NOMO-1 (cell line): Measurements from ENCODE around the gene FASN.

Experiments
- DNase-seq, 2 experiments: peaks; one replicate each; lab custom pipeline; 2025; ENCODE audit not compliant: unreplicated experiment in 2 of 2; lab: John Stamatoyannopoulos, UW

FASN gene

DNA sequence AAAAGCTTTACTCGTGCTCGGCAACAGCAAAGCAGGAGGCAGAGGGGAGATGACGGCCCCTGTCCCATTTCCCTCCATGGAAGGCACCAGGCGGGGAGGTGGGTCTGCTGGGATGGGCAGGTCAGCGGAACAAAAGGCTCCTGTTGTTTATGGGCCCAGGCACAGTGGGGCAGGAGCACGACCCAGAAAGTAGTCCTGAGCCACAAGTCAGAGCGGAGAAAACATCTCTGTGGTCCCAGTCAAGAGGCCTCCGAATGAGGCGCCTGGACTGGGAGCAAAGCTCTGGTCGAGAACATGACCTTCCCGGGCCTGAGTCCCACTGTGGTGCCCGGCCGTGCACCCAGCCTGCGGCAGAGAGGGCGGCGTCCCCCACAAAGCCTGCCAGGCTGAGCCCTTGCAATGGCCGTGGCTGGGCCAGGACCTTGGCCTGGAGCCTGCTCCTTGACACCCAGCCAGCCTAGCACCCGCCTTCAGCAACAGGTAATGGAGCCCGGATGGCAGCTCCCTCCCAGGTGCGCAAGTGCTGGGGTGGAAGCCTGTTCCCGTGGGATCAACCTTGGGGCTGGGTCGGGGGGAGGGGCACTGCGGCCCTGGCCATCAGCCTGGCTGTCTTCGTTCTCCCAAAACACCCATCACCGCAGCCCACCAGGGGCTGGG is 50.0 kb downstream of the FASN start:
- DNase-seq, result no peak

DNA sequence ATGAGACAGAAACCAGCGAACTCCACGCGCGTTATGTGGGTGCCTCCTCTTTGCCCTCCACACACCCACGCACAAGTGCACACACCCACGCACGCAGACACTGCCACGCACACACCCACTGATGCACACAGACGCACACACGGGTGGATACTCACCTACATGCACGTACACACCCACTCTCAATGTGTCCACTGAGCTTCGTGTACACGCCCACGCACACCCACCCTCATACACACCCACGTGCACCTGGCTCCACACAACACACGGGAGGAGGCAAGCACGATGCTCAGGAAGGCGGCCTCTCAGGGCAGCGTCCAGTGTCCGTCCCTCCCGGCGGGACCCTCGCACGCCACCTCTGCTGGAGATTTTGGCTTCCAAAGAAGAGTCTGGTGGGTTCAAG is 50.7 kb downstream of the FASN start:
- DNase-seq, result no peak

DNA sequence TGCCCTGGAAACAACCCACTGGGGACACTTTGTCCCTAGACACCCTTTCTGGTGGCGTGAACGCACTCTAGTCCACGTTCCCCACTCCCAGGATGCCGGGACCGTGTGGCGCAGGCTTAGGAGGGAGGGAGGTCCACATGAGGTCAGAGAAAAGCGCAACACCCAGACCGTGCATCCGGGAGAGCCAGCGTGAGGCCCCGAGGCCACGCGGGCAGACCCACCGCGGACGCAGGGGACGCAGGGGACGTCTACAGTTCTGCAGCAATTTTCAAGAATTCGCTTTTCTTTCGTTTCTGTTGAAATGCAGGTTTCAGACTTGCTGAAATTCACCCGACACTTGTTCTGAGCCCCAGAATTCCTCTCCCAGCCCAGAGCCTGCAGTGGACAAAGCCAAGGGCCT is 51.1 kb downstream of the FASN start:
- DNase-seq, result no peak

DNA sequence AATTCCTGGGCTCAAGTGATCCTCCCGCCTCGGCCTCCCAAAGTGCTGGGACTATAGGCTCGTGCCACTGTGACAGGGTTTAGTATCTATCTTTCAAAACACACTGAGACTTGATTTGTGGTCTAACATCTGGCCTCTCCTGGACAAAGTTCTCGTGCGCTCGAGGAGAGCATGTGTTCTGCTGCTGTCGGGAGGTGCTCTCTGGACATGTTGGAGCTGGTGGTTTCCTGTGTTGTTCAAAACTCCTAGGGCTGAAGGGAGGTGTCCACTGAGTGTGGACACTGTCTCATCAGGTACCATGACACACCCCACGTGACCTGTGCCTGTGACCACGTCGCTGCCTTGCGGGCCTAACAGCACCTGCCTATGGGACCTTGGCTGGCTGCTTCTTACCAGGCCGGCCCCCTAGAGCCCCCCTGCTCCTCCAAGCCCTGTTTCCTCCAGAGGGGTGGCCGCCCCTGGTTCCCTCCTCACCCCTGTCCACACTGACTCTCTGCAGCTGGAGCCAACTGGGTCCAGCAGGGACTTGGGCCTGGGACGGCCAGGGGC is 52.0 kb downstream of the FASN start:
- DNase-seq, result no peak

DNA sequence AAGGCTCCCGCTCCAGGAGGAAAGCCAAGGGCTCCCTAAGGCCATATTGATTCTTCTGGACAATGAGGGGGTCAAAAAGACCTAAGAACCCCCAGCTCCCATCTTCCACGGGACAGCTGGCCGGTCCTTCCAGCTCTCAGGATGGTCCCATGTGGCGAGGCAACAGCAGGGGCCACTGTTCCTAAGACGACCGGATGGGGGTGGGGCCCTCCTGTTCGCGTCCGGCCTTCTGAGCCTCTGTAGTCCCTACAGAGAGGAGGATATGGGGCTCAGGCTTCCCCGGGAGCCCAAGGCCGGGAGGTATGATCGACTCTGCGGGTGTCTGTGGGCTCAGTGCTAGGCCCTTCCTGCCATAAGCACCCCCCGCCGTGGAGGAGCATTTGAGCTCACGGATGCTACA is 54.5 kb downstream of the FASN start:
- no peak for DNase-seq

DNA sequence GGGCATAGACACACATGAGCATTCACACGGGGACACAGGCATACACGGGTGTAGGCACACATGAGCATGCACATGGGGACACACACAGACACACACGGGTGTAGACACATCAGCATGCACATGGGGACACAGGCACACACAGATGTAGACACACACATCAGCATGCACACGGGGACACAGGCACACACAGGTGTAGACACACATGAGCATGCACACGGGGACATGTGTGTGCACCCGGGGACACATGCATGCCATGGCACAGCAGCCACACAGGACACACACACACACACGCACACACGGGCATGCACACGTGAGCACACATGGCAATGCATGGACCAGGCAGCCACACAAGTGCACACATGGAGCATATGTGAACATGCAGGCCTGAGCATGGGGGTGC is 55.4 kb downstream of the FASN start:
- no peak for DNase-seq

DNA sequence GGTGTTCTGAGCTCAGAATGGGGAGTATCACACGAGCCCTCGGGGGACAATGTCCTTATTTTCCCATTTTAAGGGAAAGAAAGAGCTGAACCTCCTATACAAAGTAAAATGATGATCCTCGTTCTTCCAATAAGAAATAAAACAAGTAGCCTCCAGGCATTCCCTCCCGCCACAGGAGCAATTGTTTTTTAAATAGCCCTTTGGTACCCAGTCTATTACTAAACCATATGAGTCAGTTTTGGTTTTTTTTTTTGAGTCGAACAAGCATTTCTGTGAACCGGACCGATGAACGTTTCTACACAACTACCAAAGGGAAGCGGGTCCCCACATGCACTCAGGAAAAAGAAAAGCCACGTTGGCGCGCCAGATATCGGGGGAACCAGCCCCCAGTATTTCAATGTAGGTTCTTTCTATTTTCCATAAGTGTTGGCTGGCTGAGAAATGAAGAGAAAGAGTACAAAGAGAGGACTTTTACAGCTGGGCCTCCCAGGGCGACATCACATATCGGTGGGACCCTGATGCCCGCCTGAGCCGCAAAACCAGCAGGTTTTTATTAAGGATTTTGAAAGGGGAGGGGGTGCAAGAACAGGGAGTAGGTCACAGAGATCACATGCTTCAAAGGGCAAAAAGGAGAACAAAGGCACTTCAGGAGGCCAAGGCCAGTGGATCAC is 56.8 kb downstream of the FASN start:
- peak in 1 of 2 experiments; percentile 18 for DNase-seq

DNA sequence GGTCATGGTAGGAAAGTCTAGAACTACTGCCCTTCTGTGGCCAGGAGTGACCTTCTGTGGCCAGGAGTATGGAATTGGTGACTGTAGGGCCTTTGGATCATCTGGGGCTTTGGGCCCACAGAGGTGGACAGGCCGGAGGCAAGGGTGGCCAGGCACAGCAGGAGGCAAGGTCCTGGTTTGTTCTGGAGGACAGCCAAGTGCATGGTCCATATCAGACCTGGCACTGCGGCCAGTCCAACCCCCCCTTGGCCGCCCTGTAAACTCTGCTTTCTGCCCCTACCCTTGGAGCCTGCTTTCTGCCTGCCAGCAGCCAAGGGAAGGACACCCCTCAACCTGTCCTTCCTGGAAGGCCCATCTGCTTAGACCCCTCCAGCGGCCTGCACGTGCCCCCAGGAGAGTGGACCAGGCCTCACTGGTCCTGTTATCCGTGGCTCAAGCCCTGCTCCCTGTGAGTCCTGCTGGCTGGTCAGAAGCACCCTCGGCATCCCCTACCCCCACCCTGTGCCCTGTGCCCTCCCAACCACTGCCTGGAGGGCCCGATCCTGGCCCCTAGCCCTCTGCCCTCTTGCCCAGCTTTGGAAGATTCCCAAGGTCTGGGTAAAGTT is 58.2 kb downstream of the FASN start:
- DNase-seq, result no peak

DNA sequence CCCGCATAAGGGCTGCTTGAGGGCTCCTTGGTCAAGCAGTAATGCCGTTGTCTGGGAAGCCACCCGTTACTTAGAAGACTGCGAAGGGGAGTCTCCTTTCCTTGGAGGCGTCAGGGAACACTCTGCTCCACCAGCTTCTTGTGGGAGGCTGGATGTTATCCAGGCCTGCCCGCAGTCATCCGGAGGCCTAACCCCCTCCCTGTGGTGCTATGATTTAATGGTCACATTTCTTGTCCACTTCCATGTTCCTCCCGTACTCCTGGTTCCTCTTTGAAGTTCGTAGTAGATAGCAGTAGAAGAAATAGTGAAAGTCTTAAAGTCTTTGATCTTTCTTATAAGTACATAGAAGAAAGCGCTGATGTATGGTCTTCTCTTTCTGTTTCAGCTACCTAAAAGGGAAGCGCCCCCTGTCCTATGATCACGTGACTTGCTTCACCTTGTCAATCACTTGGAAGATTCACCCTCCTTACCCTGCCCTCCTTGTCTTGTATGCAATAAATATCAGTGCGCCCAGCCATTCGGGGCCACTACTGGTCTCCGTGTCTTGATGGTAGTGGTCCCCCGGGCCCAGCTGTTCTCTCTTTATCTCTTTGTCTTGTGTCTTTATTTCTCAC is 59.1 kb downstream of the FASN start:
- peak in 1 of 2 experiments; percentile 12 for DNase-seq

DNA sequence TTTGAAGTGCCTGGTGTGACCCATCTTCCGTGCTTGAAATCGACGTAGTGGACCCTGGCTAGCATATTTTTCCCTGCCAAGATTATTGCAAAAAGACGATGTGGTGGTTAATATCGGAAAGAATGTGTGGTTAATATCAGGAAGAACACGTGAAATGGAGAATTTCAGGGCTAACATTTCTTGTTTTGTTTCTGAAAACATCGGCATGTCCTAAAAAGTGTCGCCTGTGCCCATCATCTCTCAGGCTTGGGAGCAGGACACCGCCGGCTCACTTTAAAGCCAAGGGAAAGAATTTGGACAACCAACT is 60.2 kb downstream of the FASN start:
- no peak for DNase-seq

DNA sequence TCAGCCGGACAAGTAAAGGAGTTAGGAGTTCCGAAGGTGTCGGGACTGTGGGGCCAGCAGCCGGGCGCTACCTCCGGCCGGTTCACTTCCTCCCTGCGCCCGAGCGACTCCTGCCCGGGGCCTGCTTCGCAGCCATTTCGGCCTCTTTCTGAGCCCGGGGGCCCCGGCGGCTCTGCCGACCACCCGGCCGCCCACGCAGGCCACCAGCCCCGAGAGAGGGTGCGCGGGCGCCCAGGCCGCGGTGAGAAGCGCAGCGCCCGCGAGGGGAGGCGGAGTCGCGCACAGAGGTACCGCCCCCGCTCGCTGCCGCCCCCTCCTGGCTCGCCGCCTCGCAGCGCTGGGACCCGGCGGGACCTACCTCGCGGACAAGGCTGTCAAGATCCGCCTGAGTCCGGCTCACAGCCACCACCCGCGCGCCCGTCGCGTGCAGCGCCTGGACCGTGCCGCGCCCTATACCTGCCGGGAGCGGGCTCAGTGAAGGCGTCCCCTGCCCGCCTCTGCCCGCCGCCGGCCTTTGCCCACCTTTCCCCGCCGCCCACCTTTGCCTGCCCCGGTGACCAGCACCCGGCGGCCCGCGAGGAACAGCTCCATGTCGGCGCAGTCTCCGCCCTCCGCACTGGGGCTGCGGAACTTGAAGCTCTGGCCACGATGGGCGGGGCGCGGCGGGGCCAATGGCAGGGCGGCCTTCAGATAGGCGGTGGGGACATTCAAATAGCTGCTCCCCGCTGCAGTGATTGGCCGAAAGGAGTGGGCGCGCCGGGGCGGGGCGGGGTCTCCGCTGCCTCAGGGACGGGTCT is 60.7 kb downstream of the FASN start, which contains the start of gene DCXR:
Gene DCXR (minus strand): TSS at position 606 of the 797 bp plus-strand sequence. CDS start 15 bp downstream, at position 591.
- DNase-seq, result peak; percentile 95 to 99

DNA sequence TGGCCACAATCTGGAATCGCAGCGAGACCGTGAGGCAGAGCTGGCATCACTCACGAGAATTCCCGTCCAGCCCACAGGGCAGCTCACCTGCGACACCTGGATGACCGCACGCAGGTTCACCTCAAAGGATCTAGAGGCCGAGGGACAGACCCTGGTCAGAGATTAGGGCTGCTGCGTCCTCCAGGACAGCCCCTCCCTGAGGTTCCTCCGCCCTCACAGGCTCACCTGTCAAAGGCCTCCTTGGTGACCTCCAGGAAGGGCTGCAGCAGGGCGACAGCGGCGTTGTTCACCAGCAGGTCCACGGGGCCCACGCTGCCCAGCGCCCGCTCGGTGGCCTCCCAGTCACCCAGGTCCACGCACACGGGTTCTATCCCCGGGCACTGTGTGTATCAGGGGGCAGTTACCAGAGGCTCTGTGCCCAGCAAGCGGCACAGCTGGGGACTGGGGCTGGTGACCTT is 61.4 kb downstream of the FASN start:
- no peak for DNase-seq

DNA sequence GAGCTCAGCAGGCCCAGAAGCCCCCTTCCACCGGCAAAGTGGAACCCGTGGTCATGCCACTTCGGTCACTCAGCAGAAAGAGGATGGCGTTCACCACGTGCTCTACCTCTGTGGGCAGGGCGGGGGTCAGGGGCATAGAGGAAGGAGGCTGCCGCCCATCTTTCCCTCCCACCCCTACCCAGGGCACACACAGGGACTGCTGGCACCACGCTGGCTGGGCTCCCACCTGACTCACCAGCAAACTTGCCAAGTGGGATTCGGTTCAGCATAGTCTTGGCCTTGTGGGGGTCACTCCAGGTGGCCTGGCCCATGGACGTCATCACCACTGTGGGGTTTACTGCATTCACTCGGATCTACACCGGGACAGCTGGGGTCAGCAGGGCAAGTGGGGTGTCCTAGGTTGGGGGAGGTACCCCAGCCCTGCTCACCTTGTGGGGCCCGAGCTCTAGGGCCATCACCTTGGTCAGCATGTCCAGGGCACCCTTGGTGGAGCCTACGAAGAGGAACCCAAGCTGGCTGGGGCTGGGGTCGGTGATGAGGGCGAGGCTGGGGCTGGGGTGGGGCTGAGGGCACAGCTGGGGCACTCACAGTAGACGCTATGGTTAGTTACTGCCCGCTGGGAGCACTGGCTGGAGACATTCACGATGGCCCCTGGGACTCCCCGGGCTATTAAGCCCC is 61.9 kb downstream of the FASN start:
- DNase-seq, result no peak

DNA sequence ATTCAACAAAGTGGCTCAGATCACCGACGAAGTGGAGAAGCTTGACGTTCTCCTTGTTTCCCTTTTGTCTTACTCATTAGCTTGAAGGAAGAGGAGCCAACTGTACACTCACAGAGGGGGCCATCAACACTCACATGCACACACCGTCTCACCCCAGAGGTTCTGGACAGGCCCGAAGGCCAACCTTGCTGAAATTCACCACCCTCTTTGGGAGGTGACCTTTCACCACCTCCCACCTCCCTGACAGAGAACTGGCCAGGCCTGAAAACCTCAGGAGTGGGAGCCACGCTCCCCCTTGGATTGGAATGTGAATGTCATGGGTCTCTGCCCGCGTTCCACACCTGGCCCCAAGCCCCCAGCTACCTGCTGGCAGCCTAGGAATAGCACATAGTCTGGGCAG is 62.5 kb downstream of the FASN start:
- DNase-seq, result no peak

DNA sequence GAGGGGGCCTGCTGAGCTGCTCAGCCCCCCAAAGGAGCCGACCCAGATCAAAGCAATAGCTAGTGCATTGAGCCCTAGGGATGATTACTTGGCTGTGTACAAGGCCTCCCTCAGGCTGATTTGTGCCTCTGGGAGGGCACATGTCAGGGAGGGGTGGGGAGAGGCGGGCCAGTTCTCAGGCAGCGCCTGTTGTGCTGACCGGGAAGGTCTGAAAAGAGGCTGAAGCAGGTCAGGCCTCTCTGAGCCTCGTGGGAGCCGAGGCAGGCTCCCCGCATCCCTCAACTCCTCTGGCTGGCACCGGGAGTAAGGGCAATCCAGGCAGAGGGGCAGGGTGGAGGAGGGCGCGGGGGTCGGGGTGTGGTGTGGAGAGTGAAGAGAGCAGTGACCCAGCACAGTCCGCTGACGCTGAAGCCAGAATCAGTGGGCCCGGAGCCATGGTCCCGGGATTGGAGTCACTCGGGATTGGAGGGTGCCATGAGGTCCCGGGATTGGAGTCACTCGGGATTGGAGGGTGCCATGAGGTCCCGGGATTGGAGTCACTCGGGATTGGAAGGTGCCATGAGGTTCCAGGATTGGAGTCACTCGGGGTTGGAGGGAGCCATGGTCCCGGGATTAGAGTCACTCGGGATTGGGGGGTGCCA is 63.5 kb downstream of the FASN start:
- DNase-seq, result no peak

DNA sequence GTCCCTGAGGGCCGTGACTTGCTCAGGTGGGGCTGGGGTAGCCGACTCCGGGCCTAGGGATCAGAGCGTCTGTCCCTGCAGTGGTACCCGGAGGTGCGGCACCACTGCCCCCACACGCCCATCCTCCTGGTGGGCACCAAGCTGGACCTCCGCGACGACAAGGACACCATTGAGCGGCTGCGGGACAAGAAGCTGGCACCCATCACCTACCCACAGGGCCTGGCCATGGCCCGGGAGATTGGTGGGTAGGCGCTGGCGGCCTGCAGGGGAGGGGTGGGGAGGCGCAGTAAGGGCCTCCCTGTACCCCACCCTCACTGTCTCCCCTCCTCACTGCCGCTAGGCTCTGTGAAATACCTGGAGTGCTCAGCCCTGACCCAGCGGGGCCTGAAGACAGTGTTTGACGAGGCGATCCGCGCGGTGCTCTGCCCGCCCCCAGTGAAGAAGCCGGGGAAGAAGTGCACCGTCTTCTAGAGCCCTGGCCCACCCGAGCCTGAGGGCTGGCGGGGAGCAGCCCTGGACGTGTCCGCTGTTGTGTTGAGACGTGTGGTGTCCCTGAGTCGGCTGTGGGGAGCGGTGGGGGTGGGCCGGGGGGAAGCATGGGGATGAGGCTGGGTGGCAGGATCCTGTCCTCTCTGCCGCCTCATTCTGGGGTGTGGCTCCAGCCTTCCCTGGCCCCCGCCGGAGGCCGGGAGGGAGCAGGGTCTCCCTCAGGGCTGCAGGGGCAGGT is 64.5 kb downstream of the FASN start:
- DNase-seq, result no peak

DNA sequence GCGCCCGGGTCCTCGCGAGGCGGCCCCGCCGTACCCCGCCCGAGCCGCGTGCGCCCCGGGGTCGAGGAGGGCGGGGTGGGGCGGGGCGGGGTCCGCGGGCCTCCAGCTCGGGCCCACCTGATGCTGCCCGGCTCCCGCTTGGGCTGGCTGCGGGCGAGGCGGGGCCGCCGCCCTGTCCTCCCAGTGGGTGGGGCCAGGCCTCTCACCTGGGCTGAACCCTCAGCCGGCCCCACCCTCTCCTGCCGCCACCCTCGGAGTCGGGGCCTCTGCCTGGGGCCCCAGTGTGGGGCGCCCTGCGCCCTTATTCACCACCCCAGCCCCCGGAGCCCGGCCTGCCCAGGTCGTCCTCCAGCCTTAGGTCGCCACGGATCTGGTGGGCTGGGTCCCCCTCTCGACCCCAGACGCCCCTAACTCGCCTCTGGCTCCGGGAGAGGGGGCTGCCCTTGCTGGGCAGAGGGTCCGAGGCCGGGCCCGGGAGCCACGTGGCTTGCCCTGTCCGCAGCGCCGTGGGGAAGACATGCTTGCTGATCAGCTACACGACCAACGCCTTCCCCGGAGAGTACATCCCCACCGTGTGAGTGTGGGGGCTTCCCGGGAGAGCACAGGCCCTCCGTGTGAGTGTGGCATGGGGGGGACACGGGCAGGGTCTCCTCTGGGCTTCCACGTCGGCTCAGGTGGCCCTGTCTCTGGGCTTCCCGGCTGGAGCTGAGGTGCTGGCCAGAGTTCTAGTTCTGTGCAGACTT is 66.0 kb downstream of the FASN start:
- DNase-seq, result no peak

DNA sequence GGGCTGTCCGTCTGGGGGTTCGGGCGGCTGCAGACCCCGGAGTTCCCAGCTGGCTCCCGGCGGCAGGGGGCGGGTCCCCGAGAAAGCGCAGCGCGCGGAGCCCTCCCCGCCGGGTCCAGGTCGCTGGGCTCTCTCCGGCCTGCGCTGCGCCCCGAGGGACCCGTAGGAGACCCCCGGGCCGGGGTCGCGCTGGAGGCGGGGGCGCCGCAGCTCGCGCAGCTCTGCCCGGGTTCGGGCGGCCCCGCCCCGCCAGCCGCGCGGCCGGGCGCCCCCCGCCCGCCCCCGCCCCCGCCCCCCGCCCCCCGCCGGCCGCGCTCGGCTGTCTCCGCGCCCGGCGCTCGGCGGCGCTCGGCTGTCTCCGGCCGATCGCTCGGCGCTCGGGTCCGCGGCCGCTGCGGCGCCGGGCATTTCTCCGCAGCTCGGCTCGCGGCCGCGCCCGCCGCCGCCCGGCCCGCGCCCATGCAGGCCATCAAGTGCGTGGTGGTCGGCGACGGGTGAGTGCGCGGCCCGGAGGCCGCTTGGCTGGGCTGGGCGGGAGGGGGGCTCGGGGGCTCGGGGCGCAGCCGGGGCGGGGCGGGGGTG is 66.6 kb downstream of the FASN start, which contains the start of gene RAC3:
Gene RAC3 (plus strand): TSS at position 376 of the 582 bp plus-strand sequence. CDS start 84 bp downstream, at position 460.
- peak in 1 of 2 experiments; percentile 62 for DNase-seq
